Left forelimb (tissue), 1 donor: ENCODE data around the gene YIPF7.

Source experiments
- DNase-seq: peaks from one replicate; pipeline ENCODE4 v3.0.0-alpha.2; 2018; ENCODE audit warnings: low spot score

YIPF7 gene

GRCh38 chr4:44623676-44624075, 27.7 kb downstream of the YIPF7 start:
- DNase-seq: no peak

- DNase-seq: no peak
Measured at GRCh38 chr4:44616621-44617020, 34.8 kb downstream of the YIPF7 start.

GRCh38 chr4:44583393-44583792, 68.0 kb downstream of the YIPF7 start:
- DNase-seq: no peak

- DNase-seq: no peak
Measured at GRCh38 chr4:44580231-44580630, 71.2 kb downstream of the YIPF7 start.

- no peak for DNase-seq
Measured at GRCh38 chr4:44578954-44579353, 72.5 kb downstream of the YIPF7 start.
